ENCODE data around the gene COA1.
"Not testable (repeated sequence)": the region's sequence is repeated elsewhere in the genome, so short reads cannot be mapped to it uniquely, and the experiment has no call there.

DNA sequence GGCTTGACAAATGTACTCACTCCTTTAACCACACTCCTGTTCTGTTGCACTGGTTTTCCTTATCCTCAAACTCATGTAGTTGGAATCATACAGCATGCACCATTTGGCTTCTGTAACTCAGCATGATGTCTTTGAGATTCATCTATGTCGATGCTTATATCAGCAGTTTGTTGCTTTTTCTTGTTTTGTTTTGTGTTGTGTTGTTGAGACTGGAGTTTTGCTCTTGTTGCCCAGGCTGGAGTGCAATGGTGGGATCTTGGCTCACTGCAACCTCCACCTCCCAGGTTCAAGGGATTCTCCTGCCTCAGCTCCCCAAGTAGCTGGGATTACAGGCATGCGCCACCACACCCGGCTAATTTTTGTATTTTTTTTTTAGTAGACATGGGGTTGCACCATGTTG, 101.5 kb downstream of the COA1 start:
- TF ChIP-seq EZH2 (IDR thresholded peaks at IDR 0.05; ENCODE audit: insufficient read depth, poor library complexity, severe bottlenecking); EZH2phosphoT487 (IDR thresholded peaks at IDR 0.05; ENCODE audit: insufficient read depth, low read depth): not testable (repeated sequence)
